HG03342 (cell line): ENCODE measurements around the gene TMEM151A.
A peak's percentile ranks its signal among the peaks of the same experiment; 100 is the strongest.
"Not testable (repeated sequence)": the region's sequence is repeated elsewhere in the genome, so short reads cannot be mapped to it uniquely, and the experiment has no call there.

Experiments
- ATAC-seq: cut with Tn5 transposase; IDR thresholded peaks from one replicate; pipeline ENCODE4 v1.9.1; 2021; ENCODE audit warnings: mild to moderate bottlenecking, moderate library complexity; ENCODE audit not compliant: unreplicated experiment

Gene TMEM151A

GRCh38 chr11:66267039-66267378 is 24.7 kb upstream of the TMEM151A start:
- no peak for ATAC-seq

- ATAC-seq: peak; percentile 43
Measured at GRCh38 chr11:66267379-66268243, 24.1 kb upstream of the TMEM151A start.

- peak; percentile 72 for ATAC-seq
Measured at GRCh38 chr11:66268244-66268951, 23.3 kb upstream of the TMEM151A start, which contains the start of gene RAB1B. RAB1B (plus strand) TSS chr11:66268639; CDS start chr11:66268680, 41 bp downstream.

GRCh38 chr11:66268952-66269905 is 22.5 kb upstream of the TMEM151A start:
- no peak for ATAC-seq

GRCh38 chr11:66271816-66272215 is 19.9 kb upstream of the TMEM151A start:
- ATAC-seq: no peak

- ATAC-seq: no peak
Measured at GRCh38 chr11:66272596-66272995, 19.1 kb upstream of the TMEM151A start.

GRCh38 chr11:66274219-66274618 is 17.5 kb upstream of the TMEM151A start:
- no peak for ATAC-seq

GRCh38 chr11:66275396-66275795 is 16.3 kb upstream of the TMEM151A start:
- ATAC-seq: no peak

GRCh38 chr11:66275984-66276612 is 15.6 kb upstream of the TMEM151A start:
- no peak for ATAC-seq

GRCh38 chr11:66276619-66277018 is 15.1 kb upstream of the TMEM151A start:
- not testable (repeated sequence) for ATAC-seq

GRCh38 chr11:66277064-66277463 is 14.6 kb upstream of the TMEM151A start:
- ATAC-seq: not testable (repeated sequence)

GRCh38 chr11:66277471-66278362 is 14.0 kb upstream of the TMEM151A start, which contains the start of gene CNIH2:
CNIH2 (plus strand) TSS chr11:66278175; CDS start chr11:66278457, 282 bp downstream.
- ATAC-seq: no peak

- no peak for ATAC-seq
Measured at GRCh38 chr11:66278363-66279091, 13.2 kb upstream of the TMEM151A start.

- ATAC-seq: no peak
Measured at GRCh38 chr11:66279092-66279734, 12.5 kb upstream of the TMEM151A start.

- no peak for ATAC-seq
Measured at GRCh38 chr11:66280428-66280827, 11.3 kb upstream of the TMEM151A start.

- ATAC-seq: no peak
Measured at GRCh38 chr11:66281001-66281400, 10.7 kb upstream of the TMEM151A start.

GRCh38 chr11:66281776-66282467 is 9.8 kb upstream of the TMEM151A start:
- ATAC-seq: no peak
